ENCODE results near the gene POM121. TPM values are rescaled to one million over a fixed set of nuclear protein-coding genes. Genes with fewer than 3 reads are reported as not detected.
"Not testable (repeated sequence)": the region's sequence is repeated elsewhere in the genome, so short reads cannot be mapped to it uniquely, and the experiment has no call there.

The POM121 gene
- total and polyA plus RNA-seq, 2 of the 8 experiments (the other 6 are each of a cell fraction or from before 2014, with no cell fraction given) = 11.5 to 57.0 TPM

DNA sequence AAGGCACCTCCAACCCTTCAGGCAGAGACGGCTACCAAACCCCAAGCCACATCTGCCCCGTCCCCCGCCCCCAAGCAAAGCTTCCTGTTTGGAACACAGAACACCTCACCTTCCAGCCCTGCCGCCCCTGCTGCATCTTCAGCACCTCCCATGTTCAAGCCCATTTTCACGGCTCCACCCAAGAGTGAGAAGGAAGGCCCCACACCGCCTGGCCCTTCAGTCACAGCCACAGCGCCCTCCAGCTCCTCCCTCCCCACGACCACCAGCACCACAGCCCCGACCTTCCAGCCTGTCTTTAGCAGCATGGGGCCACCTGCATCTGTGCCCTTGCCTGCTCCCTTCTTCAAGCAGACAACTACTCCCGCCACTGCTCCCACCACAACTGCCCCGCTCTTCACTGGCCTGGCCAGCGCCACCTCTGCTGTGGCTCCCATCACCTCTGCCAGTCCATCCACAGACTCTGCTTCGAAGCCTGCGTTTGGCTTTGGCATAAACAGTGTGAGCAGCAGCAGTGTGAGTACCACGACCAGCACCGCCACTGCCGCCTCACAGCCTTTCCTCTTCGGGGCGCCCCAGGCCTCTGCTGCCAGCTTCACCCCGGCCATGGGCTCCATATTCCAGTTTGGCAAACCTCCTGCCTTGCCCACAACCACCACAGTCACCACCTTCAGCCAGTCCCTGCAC, 17.3 kb downstream of the POM121 start:
- H3K9me3 ChIP-seq (ENCODE audit: insufficient read depth in 2 of 2, low read depth in 1 of 2, low read length in 1 of 2); H3K4ac ChIP-seq (replicated peaks; ENCODE audit: insufficient read length, low read depth, low read length); POLR2A ChIA-PET (ENCODE audit: partially characterized antibody); H2BK5ac ChIP-seq (ENCODE audit: low read depth, low read length); H4K8ac ChIP-seq (ENCODE audit: extremely low read depth, insufficient read depth, low read length); DNase-seq (ENCODE audit: low read depth in 1 of 2, low spot score in 2 of 2); H2AFZ ChIP-seq (ENCODE audit: low read length); H3K14ac ChIP-seq (ENCODE audit: insufficient read length); H3K9ac ChIP-seq (replicated peaks in 1 of 4; ENCODE audit: extremely low read depth in 1 of 4, low read depth in 3 of 4, low read length in 3 of 4); H2BK120ac ChIP-seq (replicated peaks; ENCODE audit: low read depth, low read length); H3K23ac ChIP-seq (ENCODE audit: insufficient read length); H3K79me1 ChIP-seq (ENCODE audit: low read depth, low read length); H4K5ac ChIP-seq (ENCODE audit: insufficient read length, low read depth, low read length); CTCF ChIA-PET (ENCODE audit: partially characterized antibody); H3K4me3 ChIP-seq (ENCODE audit: extremely low read depth in 1 of 4, insufficient read depth in 2 of 4, low read depth in 3 of 4, low read length in 4 of 4); H2BK20ac ChIP-seq (ENCODE audit: low read length); H2BK15ac ChIP-seq (ENCODE audit: low read length); H3K27ac ChIP-seq (ENCODE audit: low read depth, low read length); H3K18ac ChIP-seq (ENCODE audit: extremely low read depth, low read length); H3K23me2 ChIP-seq (ENCODE audit: low read depth, low read length); H4K91ac ChIP-seq (replicated peaks; ENCODE audit: insufficient read length, low read length); H3K27me3 ChIP-seq (replicated peaks in 1 of 4; ENCODE audit: control insufficient read depth in 3 of 4, extremely low read depth in 1 of 4, insufficient read depth in 3 of 4, low read length in 3 of 4); H2AK5ac ChIP-seq (ENCODE audit: low read depth, low read length); H4K20me1 ChIP-seq (replicated peaks in 1 of 2; ENCODE audit: control insufficient read depth in 1 of 2, insufficient read depth in 2 of 2, low read length in 2 of 2); FAIRE-seq; H2BK12ac ChIP-seq (ENCODE audit: low read depth, low read length); H3K79me2 ChIP-seq (ENCODE audit: control insufficient read depth in 1 of 2, insufficient read depth in 2 of 2, low read length in 2 of 2); H3K4me1 ChIP-seq (replicated peaks in 1 of 4; ENCODE audit: control insufficient read depth in 3 of 4, insufficient read depth in 4 of 4, low read length in 3 of 4); H3K36me3 ChIP-seq (ENCODE audit: control insufficient read depth in 2 of 4, insufficient read depth in 4 of 4, low read length in 3 of 4); H3K56ac ChIP-seq (replicated peaks; ENCODE audit: insufficient read length, low read depth, low read length); H3K4me2 ChIP-seq (ENCODE audit: insufficient read depth in 1 of 2, low read depth in 2 of 2, low read length in 2 of 2): not testable (repeated sequence)
- WGBS, 2 experiments (ENCODE audit: extremely low coverage in 1 of 2, insufficient coverage in 1 of 2, insufficient read length in 1 of 2, insufficient replicate concordance in 2 of 2, low coverage in 1 of 2, low lambda C conversion rate in 2 of 2, missing lambda C conversion rate in 1 of 2) = 84% methylated on average over 6 of the region's 20 CpGs; no CpG with 5 or more reads in 1 of the 2 experiments

DNA sequence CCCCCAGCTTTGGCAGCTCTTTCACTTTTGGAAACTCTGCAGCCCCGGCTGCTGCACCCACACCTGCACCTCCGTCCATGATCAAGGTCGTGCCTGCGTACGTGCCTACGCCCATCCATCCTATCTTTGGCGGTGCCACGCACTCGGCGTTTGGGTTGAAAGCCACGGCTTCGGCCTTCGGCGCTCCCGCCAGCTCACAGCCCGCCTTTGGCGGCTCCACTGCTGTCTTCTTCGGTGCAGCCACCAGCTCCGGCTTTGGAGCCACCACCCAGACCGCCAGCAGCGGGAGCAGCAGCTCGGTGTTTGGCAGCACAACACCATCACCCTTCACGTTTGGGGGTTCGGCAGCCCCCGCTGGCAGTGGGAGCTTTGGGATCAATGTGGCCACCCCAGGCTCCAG, 18.1 kb downstream of the POM121 start:
- not testable (repeated sequence) for H3K9ac ChIP-seq (replicated peaks in 1 of 4; ENCODE audit: extremely low read depth in 1 of 4, low read depth in 3 of 4, low read length in 3 of 4); FAIRE-seq

More for the DNA sequence above, 18.1 kb downstream of the POM121 start:
- H3K36me3 ChIP-seq (ENCODE audit: control insufficient read depth in 2 of 4, insufficient read depth in 4 of 4, low read length in 3 of 4); H4K91ac ChIP-seq (replicated peaks; ENCODE audit: insufficient read length, low read length); H2BK120ac ChIP-seq (replicated peaks; ENCODE audit: low read depth, low read length); CTCF ChIA-PET (ENCODE audit: partially characterized antibody); H3K79me2 ChIP-seq (ENCODE audit: control insufficient read depth in 1 of 2, insufficient read depth in 2 of 2, low read length in 2 of 2); H4K5ac ChIP-seq (ENCODE audit: insufficient read length, low read depth, low read length); H2BK15ac ChIP-seq (ENCODE audit: low read length); H3K4me3 ChIP-seq (ENCODE audit: extremely low read depth in 1 of 4, insufficient read depth in 2 of 4, low read depth in 3 of 4, low read length in 4 of 4); H3K23ac ChIP-seq (ENCODE audit: insufficient read length); H3K27me3 ChIP-seq (replicated peaks in 1 of 4; ENCODE audit: control insufficient read depth in 3 of 4, extremely low read depth in 1 of 4, insufficient read depth in 3 of 4, low read length in 3 of 4); H3K27ac ChIP-seq (ENCODE audit: low read depth, low read length); H3K23me2 ChIP-seq (ENCODE audit: low read depth, low read length); H2BK12ac ChIP-seq (ENCODE audit: low read depth, low read length); H2BK5ac ChIP-seq (ENCODE audit: low read depth, low read length); H3K56ac ChIP-seq (replicated peaks; ENCODE audit: insufficient read length, low read depth, low read length); H3K18ac ChIP-seq (ENCODE audit: extremely low read depth, low read length); H4K20me1 ChIP-seq (replicated peaks in 1 of 2; ENCODE audit: control insufficient read depth in 1 of 2, insufficient read depth in 2 of 2, low read length in 2 of 2); DNase-seq (ENCODE audit: low read depth in 1 of 2, low spot score in 2 of 2); POLR2A ChIA-PET (ENCODE audit: partially characterized antibody); H2BK20ac ChIP-seq (ENCODE audit: low read length); H2AFZ ChIP-seq (ENCODE audit: low read length); H3K14ac ChIP-seq (ENCODE audit: insufficient read length); H3K4me2 ChIP-seq (ENCODE audit: insufficient read depth in 1 of 2, low read depth in 2 of 2, low read length in 2 of 2); H3K4me1 ChIP-seq (replicated peaks in 1 of 4; ENCODE audit: control insufficient read depth in 3 of 4, insufficient read depth in 4 of 4, low read length in 3 of 4); H2AK5ac ChIP-seq (ENCODE audit: low read depth, low read length); H3K4ac ChIP-seq (replicated peaks; ENCODE audit: insufficient read length, low read depth, low read length); H4K8ac ChIP-seq (ENCODE audit: extremely low read depth, insufficient read depth, low read length); H3K9me3 ChIP-seq (ENCODE audit: insufficient read depth in 2 of 2, low read depth in 1 of 2, low read length in 1 of 2); H3K79me1 ChIP-seq (ENCODE audit: low read depth, low read length): not testable (repeated sequence)
- 98% methylated on average over 22 of the region's 25 CpGs; no CpG with 5 or more reads in 1 of the 2 experiments for WGBS, 2 experiments (ENCODE audit: extremely low coverage in 1 of 2, insufficient coverage in 1 of 2, insufficient read length in 1 of 2, insufficient replicate concordance in 2 of 2, low coverage in 1 of 2, low lambda C conversion rate in 2 of 2, missing lambda C conversion rate in 1 of 2)

Data from H1 (cell line).